ENCODE measurements around the gene ESR1.

Gene ESR1

GRCh38 chr6:152176268-152176667, 368.8 kb downstream of the ESR1 start:
- no peak for ATAC-seq
- no peak for DNase-seq (ENCODE audit: low spot score in 2 of 2)
- Mint-ChIP-seq H3K27ac (peak overlapping the region; percentile 40), H3K4me3 (no peak overlapping the region), H3K4me1 (peaks cover 32% of the 10 kb centered on the region), H3K9me3 (no peaks in the 10 kb centered on the region), H3K36me3 (peaks cover 83% of the 10 kb centered on the region)
